ENCODE results near the gene WEE2.
A peak's percentile ranks its signal among the peaks of the same experiment; 100 is the strongest.

The WEE2 gene

DNA sequence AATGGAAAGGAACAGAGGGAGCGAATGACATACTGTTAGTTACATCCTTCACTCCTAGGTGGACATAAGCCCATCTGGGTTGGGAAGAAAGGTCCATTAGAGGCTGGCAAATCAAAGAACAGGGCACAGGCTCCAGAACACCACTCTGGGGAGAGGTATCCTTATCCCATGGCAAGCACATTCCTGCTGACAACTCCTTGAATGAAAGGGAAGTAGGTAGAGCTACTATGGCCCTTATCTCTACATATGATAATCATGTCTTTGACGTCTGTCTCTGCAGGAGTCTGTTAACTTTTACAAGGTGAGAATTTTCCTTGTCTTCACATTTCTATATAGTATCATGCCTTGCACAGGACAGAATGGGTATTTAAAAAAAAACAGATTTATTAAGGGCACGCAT lies 16.6 kb upstream of the WEE2 start:
- DNase-seq: no peak

DNA sequence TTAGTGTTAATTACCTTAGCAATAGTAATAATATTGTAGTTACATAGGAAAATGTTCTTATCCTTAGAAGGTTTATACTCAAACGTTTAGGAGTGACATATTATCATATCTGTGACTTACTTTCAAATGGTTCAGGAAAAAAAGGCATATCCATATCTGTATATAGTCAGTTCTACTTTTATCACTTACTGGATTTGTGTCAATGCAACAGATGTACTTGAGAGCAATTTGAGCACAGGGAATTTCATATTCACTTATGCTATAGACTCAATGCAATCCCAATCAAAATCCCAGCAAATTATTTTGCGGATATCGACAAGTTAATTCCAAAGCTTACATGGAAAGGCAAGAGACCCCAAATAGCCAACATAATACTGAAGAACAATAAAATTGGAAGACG lies 16.2 kb upstream of the WEE2 start:
- DNase-seq: no peak

DNA sequence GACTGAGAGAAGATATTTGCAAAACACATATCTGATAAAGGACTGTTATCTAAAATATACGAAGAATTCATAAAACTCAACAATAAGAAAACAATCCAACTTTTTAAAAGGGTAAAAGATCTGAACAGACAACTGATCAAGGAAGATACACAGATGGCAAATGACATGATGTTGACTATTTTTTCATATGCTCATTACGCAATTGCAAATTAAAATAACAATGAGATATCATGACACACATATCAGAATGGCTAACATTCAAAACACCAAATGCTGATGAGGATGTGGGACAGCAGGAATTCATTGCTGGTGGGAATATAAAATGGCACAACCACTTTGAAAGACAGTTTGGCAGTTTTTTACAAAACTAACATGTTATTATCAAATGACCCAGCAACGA lies 15.1 kb upstream of the WEE2 start:
- DNase-seq: no peak

DNA sequence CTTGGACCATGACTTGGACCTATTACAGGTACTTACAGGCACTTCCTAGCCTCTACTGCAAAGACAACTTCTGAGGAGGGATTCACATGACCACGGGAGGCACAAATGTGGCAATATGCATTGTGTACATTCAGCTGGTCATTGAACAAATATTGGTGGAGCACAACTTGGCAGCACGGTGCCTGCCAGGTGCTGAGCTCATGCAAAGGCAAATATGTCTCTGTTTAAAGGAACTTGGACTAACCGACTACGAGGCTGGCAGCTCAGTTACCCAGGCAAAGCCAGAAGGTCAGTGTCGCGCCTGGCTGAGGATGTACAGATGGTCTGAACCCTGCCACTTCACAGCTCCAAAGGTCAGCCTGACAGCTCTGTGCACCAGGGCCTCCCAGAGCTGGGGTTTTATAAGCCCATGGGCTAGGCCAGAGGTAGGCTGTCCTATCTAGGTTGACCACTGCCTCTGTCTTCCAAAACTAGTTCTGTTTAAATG lies 12.3 kb upstream of the WEE2 start:
- DNase-seq: no peak

DNA sequence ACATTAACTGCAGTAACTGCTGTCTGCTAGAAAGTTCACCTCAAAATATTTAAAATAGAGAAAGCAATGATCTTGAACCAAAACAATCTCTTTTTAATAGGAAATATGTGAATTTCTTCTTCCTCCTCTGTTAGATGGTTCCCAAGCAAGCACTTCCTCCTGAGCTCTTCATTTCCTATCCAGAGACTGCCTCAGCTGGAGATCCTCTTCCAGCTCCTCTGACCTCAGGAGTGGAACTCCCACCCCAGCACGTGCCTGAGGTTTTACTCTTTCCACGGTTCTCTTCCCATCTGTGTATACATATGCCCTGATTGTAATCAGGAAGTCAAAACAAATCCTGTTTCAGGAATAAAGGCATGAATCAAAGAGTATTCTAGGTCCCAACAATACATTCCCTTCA lies 11.8 kb upstream of the WEE2 start:
- DNase-seq: no peak

DNA sequence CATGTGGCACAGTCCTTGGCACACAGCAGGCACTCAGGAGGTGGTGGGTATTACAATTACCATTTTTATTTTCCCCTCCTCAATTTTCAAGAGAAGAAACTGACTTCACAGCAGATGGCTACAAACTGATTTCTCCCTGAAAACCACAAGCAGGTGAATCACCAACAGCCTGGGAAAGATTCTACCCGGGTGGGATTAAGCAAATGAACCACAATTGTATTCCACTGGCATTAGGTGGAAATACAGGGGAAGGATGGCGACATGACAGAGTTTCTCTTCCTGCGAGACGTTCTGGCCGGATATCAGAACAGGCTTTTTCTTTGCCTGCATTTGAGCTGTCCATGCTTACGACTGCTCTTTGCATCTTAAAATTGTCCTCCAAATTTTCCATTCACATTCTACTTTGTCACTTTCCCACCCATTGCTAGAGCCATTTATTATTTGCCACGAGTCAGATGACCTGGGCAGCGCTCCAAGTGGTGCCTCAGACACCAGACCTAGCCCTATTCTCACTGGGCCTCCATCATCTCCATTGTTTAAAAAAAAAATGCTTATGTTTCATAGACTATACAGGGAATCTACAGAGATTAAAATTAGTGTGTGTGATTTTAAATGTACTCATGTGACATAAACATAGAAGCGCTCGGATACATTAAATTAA lies 10.8 kb upstream of the WEE2 start:
- DNase-seq: peak; percentile 17

DNA sequence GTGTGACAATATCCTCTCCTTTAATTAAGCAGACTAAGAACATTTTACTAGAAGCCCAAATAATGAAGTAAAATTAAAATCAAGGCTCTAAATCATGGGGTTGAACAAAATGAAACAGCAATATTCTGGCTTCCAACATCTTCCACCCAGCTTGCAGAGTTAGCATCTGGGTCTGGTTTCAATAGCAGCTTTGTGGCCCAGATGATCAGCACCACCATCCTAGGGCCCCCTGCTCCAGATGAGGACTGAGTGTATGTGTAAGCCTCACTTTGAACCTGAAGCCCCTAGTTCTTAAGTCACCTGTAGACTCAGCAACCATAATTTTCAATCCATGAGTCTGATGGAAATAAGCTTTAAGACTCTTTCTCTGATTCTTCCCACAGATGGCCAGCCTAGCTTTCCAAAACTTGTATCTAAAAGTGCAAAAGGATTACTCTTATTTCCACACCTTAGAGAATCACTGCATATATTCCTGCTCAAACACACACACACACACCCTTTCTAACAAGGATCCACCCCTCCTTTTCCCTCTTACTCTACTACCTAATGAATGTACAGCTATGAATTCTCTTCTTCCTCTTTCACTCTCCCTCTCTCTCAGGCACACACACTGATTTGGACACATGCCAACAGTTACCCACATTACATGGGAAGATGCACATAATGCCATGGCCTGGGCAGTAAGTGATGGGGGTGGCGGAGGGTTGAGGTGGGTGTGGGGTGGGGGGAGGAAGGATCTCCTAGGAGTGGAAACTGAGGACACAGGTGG lies 9.7 kb upstream of the WEE2 start:
- no peak for DNase-seq

DNA sequence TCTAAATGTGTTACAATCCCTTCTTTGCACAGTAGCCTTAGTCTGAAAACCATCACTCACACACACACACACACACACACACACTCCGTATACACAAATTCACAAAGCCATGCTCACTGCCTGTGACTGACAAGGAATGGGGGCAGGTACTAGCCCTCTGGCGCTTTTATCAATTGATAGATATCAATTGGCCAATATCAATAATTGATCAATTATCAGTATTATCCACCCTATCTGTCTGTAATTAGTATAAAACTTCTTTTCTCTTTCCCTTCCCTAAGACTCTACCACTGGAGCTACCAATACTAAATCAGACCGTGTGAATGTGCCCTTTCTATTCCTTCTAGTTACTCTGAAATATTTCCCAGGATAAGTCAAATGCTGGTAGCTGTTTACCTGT lies 8.3 kb upstream of the WEE2 start:
- DNase-seq: no peak

DNA sequence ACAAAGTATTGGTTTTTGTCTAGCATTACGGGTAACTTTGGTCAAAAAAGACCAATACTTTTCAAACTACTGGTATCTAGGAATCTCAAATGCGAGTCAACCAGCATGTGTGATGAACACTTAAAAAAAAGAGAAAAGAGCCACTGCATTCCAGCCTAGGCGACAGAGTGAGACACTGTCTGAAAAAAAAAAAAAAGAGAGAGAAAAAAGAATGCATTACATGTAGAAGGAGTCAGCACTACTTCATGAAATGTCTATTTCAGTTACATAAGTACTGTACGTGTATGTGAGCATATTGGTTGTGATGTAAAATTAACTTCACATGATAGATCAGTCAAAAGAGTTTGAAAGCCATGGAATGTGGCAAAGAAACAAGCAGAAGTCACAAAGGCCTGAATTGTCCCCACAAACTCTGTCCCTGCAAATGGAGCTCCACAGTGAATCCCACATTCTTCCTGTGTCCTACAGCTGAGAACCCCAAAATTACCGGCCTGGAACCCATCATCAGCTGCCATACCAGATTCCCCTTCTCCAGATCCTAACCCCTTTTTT lies 7.8 kb upstream of the WEE2 start:
- peak; percentile 32 for DNase-seq

DNA sequence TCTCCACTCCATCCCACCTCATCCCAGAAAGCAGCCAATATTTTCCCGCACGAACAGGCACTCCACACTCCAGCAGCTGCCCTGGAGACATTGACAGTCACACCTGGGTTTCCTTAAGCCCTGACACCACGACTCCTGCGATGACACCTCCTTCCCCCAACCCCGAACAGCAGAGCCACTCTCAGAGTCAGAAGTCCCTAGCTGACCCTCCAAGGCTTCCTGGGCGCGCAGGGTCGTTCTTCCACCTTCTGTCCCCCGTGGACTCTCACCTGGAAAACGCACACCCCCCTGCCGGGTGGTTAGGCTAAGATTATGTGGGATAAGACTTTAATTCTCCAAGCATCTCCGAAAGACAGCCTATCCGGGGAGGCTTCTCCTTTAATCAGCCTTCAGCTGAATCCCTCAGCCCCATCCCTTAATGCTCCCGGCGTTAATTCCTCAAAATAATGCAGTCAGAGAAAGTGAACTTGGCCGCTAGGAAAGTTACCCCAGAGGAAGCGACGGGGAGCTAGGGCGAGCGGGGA lies 7.2 kb upstream of the WEE2 start:
- DNase-seq: no peak

DNA sequence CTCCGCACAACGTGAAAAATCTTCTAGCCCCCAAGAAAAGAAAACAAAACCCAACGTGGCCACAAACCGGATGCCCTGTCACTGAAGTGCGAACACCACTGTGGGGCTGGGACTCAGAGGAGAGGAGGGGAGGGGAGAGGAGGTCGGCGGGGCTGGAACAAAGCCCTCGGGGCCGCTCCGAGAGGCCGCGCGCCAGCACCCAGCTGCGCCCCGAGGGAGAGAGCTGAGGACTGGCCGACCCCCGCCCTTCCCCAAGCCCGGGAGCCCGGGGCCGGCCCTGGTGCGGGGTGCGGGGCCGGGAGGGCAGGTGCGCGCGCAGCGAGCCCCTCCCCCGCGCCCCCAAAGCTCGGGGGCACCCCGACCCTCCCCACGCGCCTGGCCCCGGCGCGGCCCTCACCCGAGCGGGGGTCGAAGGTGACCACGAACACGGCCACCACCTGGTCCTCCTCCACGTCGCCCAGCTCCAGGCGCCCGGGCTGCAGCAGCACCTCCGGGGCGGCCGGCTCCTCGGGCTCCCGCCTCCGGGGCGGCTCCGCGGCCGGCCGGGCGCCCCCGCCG lies 6.6 kb upstream of the WEE2 start:
- DNase-seq: peak; percentile 27

DNA sequence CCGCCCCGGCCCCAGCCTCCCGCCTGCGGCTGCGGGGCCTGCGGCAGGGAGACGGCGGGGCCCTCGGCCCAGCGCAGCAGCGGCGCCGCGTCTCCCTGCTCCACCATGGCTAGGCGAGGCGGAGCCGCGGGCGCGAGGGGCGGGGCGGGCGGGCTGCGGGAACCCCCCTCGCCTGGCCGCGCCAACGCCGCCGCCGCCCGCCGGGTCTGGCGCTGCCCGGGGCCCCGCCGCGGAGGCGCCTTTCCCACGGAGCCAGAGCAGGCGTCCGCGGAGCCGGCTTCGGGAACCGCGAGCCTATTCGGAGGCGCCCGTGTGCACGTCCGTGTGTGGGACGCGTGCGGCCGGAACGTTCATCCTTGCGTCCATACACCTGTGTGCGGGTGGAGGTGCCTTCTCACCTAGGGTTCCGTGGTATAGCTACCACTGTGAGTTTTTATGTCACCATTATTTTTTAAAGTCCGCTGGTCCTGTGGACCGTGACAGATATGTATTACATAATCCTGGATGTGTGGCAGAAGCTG lies 6.0 kb upstream of the WEE2 start, which contains the start of gene DENND11:
Gene DENND11 (minus strand): TSS at position 120 of the 521 bp plus-strand sequence. CDS start 13 bp downstream, at position 107.
- DNase-seq: peak; percentile 41

DNA sequence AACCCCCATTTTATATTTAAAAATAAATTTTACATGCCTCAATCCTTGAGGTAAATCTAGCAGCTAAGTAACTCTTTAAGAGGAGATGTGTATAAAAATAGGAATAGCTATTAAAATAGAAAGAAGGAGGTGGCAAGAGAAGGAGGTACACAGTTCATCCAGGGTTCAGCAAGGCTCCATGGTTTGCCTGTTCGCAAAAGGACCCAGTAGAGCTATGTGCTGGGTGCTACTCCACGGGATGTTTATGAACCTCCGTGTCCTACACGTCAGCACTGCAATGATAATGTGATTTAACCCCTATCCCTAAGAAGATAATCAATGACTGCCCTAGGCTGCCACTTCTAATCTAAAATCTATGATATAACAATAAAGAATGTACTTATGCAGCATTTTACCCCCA lies 5.3 kb upstream of the WEE2 start:
- no peak for DNase-seq

DNA sequence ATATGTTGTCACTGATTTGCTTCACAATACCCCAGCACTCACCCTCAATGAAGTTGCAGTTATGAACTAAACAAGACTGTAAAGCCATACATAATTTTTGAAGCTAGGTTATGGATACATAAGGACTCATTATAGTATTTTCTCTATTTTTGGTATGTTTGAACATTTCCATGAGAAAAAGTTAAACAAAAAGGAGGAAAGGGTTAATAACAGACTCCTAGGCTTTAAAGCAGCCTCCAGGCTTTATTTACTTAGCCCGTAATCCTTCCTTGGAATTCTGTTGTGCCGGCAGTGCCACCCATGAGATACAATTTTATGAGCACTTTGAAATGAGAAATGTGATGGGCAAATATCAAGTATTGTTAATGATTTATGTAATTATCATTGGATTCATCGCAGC lies 4.0 kb upstream of the WEE2 start:
- DNase-seq: no peak

DNA sequence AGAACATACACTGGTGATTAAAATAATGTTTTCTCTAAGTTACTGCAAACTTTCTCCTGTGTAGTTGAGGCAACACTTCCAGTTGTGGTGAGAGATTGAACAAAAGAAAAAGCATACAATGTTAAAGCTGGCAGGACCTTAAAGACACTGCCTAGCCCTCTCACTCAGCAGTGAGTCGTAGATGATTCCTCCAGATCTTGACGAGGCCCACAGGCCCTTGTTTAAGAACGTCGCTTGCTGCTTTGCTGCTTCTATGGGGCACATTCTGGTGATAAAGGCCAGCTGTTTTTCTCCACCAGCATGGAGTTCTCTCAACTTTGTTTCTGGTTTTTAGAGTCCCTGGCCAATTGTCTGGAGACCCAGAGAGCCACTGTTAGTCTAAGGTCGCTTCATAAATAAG lies 3.4 kb upstream of the WEE2 start:
- no peak for DNase-seq

DNA sequence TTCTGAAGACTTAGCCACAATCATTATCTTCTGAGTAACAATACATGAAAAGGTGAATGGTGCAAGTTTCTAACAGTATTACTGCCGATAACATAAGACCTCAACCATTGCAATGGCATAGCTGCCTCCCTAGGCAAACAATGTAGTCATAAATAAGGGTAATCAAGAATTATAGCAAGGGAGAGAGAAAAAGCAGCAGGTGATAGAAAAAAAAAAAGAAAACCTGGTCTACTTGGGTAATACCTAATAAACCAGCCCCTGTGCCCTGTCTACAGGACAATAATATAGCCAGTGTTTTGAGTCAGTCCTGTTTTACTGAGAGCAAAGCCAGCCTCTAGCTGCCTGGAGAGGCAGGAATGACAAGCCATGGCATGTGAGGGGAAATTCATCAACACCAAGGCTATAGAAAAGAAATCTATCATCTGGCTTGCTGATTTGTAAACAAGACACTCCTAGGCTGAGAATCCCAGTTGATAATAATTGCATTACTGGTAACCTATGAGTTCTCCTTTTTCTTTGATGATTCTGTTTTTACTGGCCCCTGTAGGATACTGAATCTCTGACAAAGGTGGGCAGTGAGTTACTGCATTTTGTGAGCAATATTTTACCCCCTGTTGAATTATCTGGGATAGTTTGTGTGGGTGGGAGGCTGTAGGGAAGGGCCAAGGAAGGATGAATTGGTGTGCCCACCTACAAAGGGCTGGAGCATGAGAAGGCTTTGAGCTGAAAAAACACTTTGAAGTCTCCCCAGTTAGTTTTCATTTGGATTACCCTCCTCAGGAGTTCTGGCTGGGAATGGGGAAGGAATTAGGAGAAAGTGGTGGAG lies 1.7 kb upstream of the WEE2 start:
- DNase-seq: no peak

DNA sequence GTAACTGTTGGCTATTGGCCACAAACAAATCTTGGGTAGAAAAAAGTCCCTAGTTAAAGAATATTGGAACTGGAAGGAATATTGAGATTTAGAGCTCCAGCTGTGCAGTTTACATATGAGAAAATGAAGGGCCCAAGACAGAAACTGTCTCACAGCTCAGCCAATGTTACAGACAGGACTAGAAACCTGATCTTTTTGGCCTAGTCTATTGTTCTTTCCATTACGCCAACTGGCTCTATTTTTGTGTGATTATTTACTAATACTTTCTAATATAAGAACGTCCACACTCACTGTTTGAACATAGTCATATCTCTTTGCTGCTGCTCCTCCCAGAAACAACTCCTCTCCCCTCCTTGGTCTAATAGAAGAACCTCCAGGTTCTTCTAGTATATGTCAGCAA lies 1.2 kb downstream of the WEE2 start:
- DNase-seq: no peak

DNA sequence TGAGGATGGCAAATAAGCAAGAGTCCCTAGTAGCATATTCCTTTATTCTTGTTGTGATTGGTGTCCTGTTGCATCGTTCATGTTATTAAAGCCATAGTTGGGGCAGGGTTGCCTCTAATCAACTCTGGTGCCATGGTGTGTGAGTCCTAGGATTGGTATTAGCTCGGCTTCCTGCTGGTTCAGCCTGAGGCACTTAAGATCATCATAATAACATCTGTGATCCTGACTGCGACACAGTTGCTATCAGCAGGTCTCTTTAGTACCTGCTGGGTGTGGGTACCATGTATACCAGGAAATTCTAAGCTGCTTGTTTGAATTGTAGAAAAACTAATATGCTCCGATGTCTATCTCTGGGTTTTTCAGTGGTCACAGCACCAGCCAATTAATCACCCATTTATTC lies 1.6 kb downstream of the WEE2 start:
- DNase-seq: no peak

DNA sequence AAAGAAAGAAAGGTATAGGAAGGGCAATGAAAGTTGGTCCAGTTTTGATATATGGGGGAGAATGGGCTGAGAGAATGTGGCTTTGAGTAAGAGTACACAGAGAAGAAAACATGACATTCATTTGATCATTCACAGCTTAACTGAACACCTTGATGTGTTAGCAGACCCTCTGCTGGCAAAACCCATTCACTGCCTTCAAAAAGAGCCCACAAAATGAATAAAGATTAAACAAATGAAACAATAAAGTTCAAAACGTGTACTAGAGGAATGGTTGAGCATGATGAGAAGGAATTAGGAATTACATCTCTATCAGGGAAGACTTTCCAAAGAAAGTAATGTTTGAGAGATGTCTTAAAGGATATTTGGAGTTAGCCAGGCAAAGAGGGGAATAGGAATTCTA lies 2.1 kb downstream of the WEE2 start:
- DNase-seq: no peak

DNA sequence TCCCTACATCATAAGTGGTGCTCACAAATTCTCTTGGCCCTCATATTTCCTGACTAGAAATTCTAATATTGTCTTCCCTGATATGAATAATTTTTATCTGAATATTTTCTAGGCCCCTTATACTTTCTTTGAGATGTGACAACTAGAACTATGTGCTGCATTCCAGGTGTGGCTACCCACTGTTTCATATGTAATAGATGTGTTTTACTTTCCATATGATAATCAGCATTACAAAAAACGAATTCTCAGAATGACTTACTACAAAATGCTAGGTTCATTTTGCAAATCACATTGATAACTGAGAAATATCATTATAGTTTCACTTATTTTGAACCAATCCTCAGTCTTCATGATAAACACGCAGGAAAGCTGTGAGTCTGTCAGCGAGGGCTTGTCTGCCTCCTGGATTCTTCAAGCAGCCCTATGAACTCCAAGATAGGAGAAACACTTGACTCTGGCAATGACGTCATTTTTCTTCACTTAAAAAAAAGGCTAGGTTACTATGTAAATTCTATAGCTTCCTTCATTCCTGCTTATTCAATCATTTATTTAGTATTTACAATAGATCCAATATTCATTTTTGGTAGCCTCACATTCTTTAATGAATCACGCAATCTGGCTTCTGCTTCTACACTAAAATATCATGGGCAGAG lies 4.6 kb downstream of the WEE2 start:
- DNase-seq: no peak

DNA sequence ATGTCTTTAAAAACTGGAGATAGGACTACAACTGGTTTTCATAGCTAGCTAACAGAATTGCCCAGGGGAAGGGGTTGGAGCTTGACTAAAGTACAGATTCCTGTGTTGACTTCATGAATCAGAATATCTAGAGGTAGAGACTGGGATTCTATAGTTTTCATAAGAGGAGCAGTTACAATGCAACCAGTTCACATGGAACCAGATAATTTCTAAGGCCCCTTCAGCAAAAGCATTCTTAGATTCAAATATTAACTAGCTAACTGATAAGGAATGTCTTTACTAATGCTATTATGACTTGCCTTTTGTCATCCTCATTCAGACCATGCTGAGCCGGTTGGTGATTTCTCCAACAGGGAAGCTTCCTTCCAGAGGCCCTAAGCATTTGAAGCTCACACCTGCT lies 5.7 kb downstream of the WEE2 start:
- DNase-seq: no peak

DNA sequence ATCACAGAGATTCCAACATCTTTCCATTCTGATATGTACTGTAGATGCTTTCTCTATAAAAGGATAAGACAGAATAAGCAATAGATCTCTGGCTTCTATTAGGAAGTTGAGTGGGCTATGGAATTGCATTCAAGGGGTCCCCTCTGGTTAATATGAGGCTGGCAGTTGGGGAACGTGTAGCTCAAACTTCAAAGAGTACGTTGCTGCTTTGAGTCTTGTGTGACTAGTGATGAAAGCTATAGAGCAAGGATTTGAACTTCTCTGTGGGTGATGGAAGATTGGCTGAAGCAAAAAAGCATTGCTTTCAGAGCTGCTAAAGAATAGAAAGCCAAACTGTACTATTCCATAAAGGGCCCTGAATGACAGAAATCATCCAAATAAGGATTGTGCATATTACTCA lies 6.4 kb downstream of the WEE2 start:
- no peak for DNase-seq
